ENCODE results near the gene ABITRAM.
"Not testable (repeated sequence)": the region's sequence is repeated elsewhere in the genome, so short reads cannot be mapped to it uniquely, and the experiment has no call there.

ABITRAM gene

DNA sequence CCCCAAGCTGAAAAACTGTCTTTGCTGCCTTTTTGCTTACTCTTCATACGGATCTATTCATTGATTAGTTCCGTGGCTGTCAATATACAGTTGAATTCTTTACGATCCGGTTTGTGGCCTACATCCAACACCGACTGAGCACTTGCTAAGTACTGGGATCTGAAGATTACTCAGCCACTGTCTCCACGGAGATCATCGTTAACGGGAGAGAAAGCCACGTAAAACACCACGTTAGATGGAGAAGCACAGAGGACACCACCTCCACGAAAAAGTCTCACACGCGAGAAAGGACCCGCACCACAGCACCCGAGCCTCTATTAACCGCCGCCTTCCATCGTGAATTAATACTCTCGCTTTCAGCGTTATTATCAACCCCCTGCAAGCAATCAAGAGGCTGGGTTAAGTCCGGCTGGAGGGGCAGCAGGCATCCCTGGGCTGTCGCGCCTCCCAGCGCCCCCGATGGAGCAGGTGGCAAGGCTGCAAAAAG is 926 bp upstream of the ABITRAM start:
- peak in 1 of 2 donors; percentile 17 for DNase-seq

DNA sequence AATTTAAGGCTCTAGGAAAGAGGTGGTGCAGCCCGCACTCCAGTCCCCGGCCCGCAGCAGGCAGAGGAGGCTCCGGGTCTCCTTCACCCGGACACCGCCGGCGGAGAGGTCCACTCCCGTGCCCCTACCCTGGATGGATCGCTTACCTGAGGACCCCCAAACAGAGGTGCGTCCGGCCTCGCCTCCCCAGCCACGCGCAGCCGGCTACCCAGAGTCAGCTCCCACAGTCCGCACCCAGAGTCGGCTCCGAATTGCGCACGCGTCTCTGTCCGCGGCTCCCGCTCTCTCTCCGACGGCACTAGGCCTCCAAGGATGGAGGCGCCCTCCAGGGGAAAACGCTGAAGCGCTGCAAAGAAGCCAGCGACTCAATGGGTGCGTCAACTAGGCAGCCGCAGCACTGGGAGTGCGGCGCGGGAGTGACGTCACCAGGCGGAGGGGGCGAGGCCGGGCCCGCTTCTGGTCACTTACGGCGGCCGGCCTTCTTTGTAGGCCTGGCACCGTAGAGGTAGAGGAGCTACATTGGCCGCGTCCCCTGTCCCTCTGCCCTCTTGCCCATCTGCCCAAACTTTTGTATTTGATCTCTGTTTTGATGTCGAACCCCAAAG is 380 bp upstream of the ABITRAM start, which contains the start of gene ELP1:
TSS of gene ELP1 (minus strand) at position 407 of the 605 bp plus-strand sequence. CDS start 2,978 bp downstream, outside the sequence.
- DNase-seq, result peak; percentile 86 to 90

- no peak for DNase-seq
Observed at GRCh38 chr9:108937561-108938305, 3.5 kb downstream of the ABITRAM start.

DNA sequence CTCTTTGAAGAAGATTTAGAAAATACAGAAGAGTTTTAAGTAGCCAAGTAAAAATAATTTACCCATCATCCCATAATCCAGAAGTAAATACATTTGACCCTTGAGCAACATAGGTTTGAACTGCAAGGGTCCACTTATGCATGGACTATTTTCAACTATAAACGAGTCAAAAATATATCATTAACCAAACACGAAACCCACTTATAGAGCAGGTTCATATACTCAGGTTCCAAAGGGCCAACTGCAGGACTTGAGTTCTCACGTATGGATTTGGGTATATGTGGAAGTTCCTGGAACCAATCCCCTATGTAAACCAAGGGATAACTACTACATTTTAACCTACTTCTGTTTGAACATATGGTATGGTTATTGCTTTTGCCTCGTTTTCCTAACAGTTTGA is 5.8 kb downstream of the ABITRAM start:
- no peak for DNase-seq

- DNase-seq, result no peak
Observed at GRCh38 chr9:108950168-108950567, 16.0 kb downstream of the ABITRAM start.

DNA sequence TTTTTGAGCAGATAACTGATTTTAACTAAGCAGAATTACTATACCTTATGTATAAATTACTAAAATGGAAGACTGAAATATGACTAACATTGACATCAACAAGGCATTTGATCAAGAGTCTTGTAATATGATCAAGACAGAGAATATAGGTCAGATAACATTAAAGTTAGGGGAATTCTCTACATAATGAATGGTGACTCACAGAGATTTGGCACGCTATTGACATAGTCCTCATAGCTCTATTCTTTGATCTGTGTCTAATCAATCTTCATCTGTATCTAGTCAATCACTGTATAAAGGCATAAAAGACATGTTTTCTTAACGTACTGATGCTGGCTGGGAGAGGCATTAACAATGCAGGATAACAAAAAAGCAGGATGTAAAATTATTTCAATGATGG is 17.4 kb downstream of the ABITRAM start:
- DNase-seq, result no peak

- no peak for DNase-seq
Observed at GRCh38 chr9:108953983-108954574, 19.9 kb downstream of the ABITRAM start.

- no peak for DNase-seq
Observed at GRCh38 chr9:108956022-108956630, 21.9 kb downstream of the ABITRAM start.

DNA sequence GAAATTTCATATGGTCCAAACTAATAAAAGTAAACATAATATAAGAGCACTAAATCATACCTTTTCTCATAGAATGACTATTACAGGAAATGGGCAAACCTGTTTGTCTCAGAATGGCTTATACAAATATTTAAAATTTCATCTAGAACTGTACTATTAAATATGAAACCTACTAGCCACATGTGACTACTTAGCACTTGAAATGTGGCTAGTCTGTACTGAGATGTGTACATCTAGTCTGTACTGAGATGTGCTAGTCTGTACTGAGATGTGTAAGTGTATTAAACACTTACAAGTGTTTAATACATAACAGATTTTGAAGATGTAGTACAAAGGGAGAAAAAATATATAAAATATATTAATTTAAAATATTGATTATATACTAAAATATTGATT is 22.4 kb downstream of the ABITRAM start:
- no peak for DNase-seq

DNA sequence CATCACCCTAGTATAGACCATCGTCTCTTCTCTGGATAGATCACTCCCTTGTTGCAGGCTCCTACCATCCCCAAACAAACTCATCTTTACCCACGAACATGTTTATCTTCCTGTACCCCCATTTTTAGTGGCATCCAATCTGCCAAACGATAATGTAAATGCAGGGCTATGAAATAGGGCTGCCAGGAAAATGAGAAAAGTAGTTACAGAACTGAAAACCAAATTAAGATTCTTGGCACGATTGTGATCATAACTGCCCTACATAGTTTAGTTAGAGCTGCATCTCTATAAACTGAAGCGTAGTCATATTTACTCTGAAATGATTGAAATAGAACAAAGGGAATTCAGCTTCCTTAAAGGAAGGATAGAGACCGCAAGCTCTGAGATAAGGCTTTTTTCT is 26.1 kb downstream of the ABITRAM start:
- no peak for DNase-seq

DNA sequence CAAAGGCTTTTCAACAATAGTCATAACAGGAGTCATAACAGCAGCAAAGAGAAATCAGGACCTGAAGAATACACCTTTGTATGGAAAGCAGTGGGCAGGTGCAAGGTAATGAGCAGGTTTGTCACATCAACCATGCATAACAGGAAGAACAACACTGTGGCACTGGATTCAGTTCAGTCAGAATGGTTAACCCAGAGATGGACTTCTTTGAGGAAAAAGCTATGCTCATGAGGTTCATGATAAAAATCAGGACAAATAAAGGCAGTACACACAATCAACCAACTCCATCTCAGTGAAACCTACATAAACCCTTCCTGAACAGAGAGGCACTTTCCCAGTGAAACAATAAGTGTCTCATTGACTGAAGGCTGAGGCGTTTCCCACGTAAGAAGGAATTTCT is 27.0 kb downstream of the ABITRAM start:
- no peak for DNase-seq

GRCh38 chr9:108963459-108964143 is 29.4 kb downstream of the ABITRAM start:
- DNase-seq, result no peak

DNA sequence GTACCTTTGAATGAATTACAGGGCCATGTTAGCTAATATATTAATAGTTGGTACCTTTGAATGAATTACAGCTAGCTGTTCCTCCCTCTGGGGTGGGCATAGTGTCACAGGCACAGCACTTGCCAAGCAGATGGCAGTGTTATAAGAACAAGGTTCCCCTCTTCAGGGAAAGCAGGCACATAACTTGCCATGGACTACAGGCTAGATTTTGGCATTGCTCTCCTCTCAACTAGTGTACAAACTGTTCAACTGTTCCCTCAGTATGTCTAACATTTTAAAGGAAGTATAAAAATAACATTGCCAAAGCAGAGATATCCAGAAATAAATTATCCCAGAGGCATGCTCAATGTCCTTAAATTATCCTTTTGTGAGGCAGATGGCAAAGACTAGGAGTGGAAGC is 33.7 kb downstream of the ABITRAM start:
- no peak for DNase-seq

GRCh38 chr9:108971392-108971791 is 37.2 kb downstream of the ABITRAM start:
- DNase-seq, result not testable (repeated sequence)

DNA sequence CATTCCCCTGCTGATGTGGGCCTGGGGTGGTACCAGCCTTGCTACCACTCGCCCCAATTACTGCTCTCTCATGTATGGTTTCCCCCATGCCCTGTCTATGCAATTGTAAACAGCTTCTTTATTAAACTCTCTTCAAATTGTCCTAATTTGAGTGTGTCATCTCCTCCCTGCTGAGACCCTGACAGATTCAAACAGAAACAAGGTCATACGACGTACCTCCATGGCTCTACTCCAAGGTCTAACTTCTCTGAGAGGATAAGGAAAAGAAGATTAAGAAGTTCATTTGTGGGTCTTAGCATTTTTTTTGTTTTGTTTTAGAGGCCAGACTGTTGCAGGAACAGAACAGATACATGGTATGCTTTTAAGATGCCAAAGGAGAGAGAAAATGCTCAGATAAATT is 38.0 kb downstream of the ABITRAM start:
- no peak for DNase-seq

- DNase-seq, result no peak
Observed at GRCh38 chr9:108972626-108973209, 38.5 kb downstream of the ABITRAM start.

DNA sequence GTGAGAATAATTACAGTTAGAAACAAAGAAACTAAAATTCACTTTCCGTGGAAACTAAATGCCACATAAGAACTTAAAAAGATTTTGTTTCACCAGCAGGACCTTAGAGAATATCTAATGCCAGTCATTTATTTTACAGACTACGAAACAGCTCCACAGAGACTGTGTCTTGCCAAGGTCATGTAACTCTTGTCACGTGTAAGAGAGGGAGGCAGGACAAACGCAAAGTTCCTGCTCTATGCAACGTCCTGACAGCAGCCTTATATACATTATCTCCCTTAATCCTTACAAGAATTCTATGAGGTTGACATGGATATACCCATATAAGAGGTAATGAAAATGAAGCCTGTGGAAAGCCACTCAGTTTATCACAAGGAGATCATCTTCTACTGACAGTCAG is 39.7 kb downstream of the ABITRAM start:
- no peak for DNase-seq

GRCh38 chr9:108978205-108978604 is 44.0 kb downstream of the ABITRAM start:
- no peak for DNase-seq

DNA sequence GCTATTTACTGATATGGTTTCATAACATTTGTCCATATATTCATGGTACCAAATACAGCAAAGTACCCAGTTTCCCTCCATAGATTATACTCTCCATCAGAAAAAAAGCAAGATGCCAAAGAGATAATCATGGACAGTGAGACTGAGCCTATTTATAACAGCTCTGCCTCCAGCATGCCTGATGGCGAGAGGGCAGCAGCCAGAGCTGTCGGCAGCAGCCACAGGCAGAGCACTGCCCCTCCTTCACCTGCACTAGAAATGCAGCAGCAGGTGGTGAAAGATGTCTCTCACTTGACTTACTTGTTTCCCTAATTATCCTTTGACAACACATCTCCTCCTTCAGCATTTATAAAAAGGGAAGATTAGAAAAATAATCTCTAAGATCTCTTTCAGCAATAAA is 46.7 kb downstream of the ABITRAM start:
- DNase-seq, result no peak

- DNase-seq, result no peak
Observed at GRCh38 chr9:108983885-108984284, 49.7 kb downstream of the ABITRAM start.

Measured in stimulated activated CD4-positive, alpha-beta T cell treated with anti-CD3 and anti-CD28 coated beads, Interleukin-2, amount 100 ng/mL, for 48 hours (primary cell).